Pancreas (tissue), 10 donors: ENCODE results near the gene MICOS13. TPM values are rescaled to one million over a fixed set of nuclear protein-coding genes. Genes with fewer than 3 reads are reported as not detected.
A peak's percentile ranks its signal among the peaks of the same experiment; 100 is the strongest.

ENCODE experiments used
- ATAC-seq, 4 donors: fragments of 200-7000 bp; cut with Tn5 transposase; one replicate each; pipeline versions ENCODE4 v1.8.0 to v1.9.1; 2020; ENCODE audit warnings: mild to moderate bottlenecking in 4 of 4, moderate library complexity in 4 of 4
- DNase-seq, 6 donors: peaks; one replicate each; pipeline ENCODE4 v3.0.0-alpha.2; 2020
- FAIRE-seq: peaks from 2 replicates; lab custom pipeline; 2012; peaks lifted over from hg19 to GRCh38; lab: Jason Lieb, UNC
- H3K27ac ChIP-seq, 4 donors: fragments of 200-600 bp; sonication (generic); 1 replicate in 3 of 4; 2 replicates in 1 of 4; pipeline versions ENCODE4 v1.5.0 to v1.8.0; 2020
- H3K27me3 ChIP-seq, 4 donors: fragments of 200-600 bp; one replicate each; pipeline ENCODE4 v1.8.0; 2021
- H3K36me3 ChIP-seq, 3 donors: fragments of 200-600 bp; sonication (generic) in 1 of 3; one replicate each; pipeline versions ENCODE4 v1.5.0 to v1.8.0; 2020 to 2021
- H3K4me1 ChIP-seq, 3 donors: fragments of 200-600 bp; one replicate each; pipeline ENCODE4 v1.8.0; 2021
- H3K4me3 ChIP-seq, 4 donors: fragments of 200-600 bp; sonication (generic) in 2 of 4; one replicate each; pipeline versions ENCODE4 v1.5.0 to v1.8.0; 2020 to 2021
- H3K9me3 ChIP-seq, 4 donors: fragments of 200-600 bp; one replicate each; pipeline ENCODE4 v1.8.0; 2021
- WGBS, 2 donors: extraction: QIAGEN DNeasy Blood & Tissue Kit; methylation state at CpG; one replicate each; pipeline ENCODE4 v1.1.7; 2013; 5-methylcytosine and 5-hydroxymethylcytosine counted together
- intact Hi-C, 3 donors: fragments of 100-400 bp; cut with DNase I; formaldehyde crosslinking; loops; one replicate each; pipeline versions ENCODE4 v1.11.1 to v1.14.2; 2022
- polyA plus RNA-seq, 2 donors: library from polyadenylated mRNA; stranded (reverse); fragments of 200-250 nt; gene quantifications; one replicate each; pipeline ENCODE4 v1.2.3, GENCODE V29; 2013
- total RNA-seq, 6 donors: library from RNA; stranded (reverse); fragmentation: NEBNext Ultra II Directional in 4 of 6; extraction: Animal tissue kit (Norgen Biotek cat#: 25700) in 4 of 6; gene quantifications; one replicate each; pipeline versions ENCODE4 v1.2.1 to v1.2.4, GENCODE V29; 2021 to 2023
- TF ChIP-seq, protein P1 (sequence below), 4 donors: fragments of 200-600 bp; sonication (generic) in 3 of 4; IDR thresholded peaks; one replicate each; pipeline versions ENCODE4 v1.5.0 to v1.8.0; 2021; ENCODE audit warnings: antibody characterized with exemption in 4 of 4
- donor health status: healthy with polysubstance abuse.
- donor health status: DM: no; HTN: no; CAD: no; lungs with moderate emphysema.
- donor health status: DM: no; HTN: no; CAD: no.
- donor health status: control.
- donor health status: control.
- donor health status: Bipolar disorder and iron deficiency.
- donor health status: DM: yes; HTN: yes; CAD: no.
- donor health status: DM: no; HTN: no; CAD: no.
- donor health status: DM: no; HTN: no; CAD: no.
- donor health status: DM: yes; HTN: yes; CAD: no.

Gene MICOS13
- total and polyA plus RNA-seq, 8 donors, result 14.0 to 77.5 (median 24.7) TPM

GRCh38 chr19:5679289-5680083 lies 830 bp downstream of the MICOS13 start:
- FAIRE-seq (no peak), DNase-seq (peak in 2 of 6 donors; percentile 66 to 86), ATAC-seq (peak in 1 of 4 donors; percentile 0)

GRCh38 chr19:5678071-5678718 lies 2.1 kb downstream of the MICOS13 start:
- Histone ChIP-seq H3K4me3 (no peak overlapping the region), H3K9me3 (no peaks in the 10 kb centered on the region), H3K4me1 (no peaks in the 10 kb centered on the region), H3K36me3 (no peaks in the 10 kb centered on the region), H3K27me3 (no peaks in the 10 kb centered on the region), H3K27ac (no peak overlapping the region)
- DNase-seq (peak in 2 of 6 donors; percentile 43 to 77), ATAC-seq (no peak), FAIRE-seq (no peak)
- intact Hi-C loops, result no loop called here
- TF ChIP-seq, protein P1, sequence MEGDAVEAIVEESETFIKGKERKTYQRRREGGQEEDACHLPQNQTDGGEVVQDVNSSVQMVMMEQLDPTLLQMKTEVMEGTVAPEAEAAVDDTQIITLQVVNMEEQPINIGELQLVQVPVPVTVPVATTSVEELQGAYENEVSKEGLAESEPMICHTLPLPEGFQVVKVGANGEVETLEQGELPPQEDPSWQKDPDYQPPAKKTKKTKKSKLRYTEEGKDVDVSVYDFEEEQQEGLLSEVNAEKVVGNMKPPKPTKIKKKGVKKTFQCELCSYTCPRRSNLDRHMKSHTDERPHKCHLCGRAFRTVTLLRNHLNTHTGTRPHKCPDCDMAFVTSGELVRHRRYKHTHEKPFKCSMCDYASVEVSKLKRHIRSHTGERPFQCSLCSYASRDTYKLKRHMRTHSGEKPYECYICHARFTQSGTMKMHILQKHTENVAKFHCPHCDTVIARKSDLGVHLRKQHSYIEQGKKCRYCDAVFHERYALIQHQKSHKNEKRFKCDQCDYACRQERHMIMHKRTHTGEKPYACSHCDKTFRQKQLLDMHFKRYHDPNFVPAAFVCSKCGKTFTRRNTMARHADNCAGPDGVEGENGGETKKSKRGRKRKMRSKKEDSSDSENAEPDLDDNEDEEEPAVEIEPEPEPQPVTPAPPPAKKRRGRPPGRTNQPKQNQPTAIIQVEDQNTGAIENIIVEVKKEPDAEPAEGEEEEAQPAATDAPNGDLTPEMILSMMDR (IDR thresholded peaks at IDR 0.05), result no peak
- WGBS, 2 donors, result 86 to 89% methylated on average over 22 of the region's 22 CpGs

More at GRCh38 chr19:5679289-5680083, 830 bp downstream of the MICOS13 start:
- Histone ChIP-seq H3K27me3 (no peaks in the 10 kb centered on the region), H3K9me3 (no peaks in the 10 kb centered on the region), H3K36me3 (no peaks in the 10 kb centered on the region), H3K4me3 (peak overlapping the region; percentile 46 to 93 (median 84)), H3K4me1 (no peaks in the 10 kb centered on the region), H3K27ac (peak overlapping the region in 3 of 4 donors; percentile 77 to 89 (median 87))
- 18 to 21% methylated on average over 23 to 26 of the region's 26 CpGs for WGBS, 2 donors
- intact Hi-C loops, result no loop called here
- TF ChIP-seq, protein P1 (IDR thresholded peaks at IDR 0.05), result no peak

DNA sequence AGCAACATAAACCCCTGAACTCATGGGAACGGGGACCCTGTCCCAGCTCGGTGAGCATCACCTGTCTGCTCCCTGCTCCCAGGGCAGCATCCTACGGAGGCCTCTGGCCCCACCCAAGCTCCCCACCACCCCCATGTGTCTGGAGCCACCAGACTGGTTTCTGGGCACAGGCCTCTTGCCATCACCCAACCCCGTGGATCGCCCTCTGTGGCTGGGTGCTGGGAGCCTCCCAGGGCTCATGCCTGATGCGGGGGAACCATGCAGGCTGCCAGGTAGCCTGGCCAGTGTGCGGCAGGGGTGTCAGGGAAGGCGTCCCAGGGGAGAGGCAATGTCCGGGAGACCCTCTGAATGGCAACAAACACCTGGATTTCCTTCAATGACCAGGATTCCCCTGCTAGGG lies 2.7 kb downstream of the MICOS13 start:
- FAIRE-seq, result no peak
- no peaks in the 10 kb centered on the region for H3K4me1 ChIP-seq
- no peaks in the 10 kb centered on the region for H3K36me3 ChIP-seq
- no peaks in the 10 kb centered on the region for H3K27me3 ChIP-seq
- no peak overlapping the region for H3K4me3 ChIP-seq
- H3K27ac ChIP-seq, result no peak overlapping the region
- ATAC-seq, result no peak
- peak in 1 of 6 donors; percentile 72 for DNase-seq
- H3K9me3 ChIP-seq, result no peaks in the 10 kb centered on the region
- intact Hi-C loops, result no loop called here
- TF ChIP-seq, protein P1 (IDR thresholded peaks at IDR 0.05), result no peak
- WGBS, 2 donors, result 85 to 87% methylated on average over 9 of the region's 9 CpGs

- 85 to 94% methylated on average over 10 of the region's 10 CpGs for WGBS, 2 donors
- Histone ChIP-seq H3K27me3 (no peaks in the 10 kb centered on the region), H3K4me3 (no peak overlapping the region), H3K9me3 (no peaks in the 10 kb centered on the region), H3K4me1 (no peaks in the 10 kb centered on the region), H3K36me3 (no peaks in the 10 kb centered on the region), H3K27ac (no peak overlapping the region)
- FAIRE-seq, result no peak
- DNase-seq, result peak in 1 of 6 donors; percentile 75
- no peak for ATAC-seq
- intact Hi-C loops, result no loop called here
- TF ChIP-seq, protein P1 (IDR thresholded peaks at IDR 0.05), result no peak
Measured at GRCh38 chr19:5677136-5677535, 3.2 kb downstream of the MICOS13 start.
